Measurements from ENCODE around the gene APC.

DNA sequence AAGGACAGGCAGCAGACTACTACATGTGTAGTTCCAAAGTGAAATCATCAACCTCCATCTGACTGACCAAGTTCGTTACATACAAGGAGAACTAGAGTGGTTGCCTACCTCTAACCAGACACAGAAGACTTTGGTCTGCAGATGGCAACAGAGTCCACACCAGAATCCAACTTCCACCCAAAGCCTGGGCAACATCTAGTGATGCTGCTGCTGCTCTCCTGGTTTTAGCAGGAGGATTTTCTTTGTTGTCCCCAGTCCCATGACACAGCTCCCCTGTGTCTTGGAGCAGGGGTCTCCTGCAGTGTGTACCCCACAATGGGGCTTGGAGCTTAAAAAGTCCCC, 46.4 kb upstream of the APC start:
- TF ChIP-seq OSR1 (CRISPR knock-in tag; IDR thresholded peaks at IDR 0.05), result no peak
- no peak for TF ChIP-seq TCF4 (CRISPR knock-in tag; IDR thresholded peaks at IDR 0.05; ENCODE audit: borderline replicate concordance)

Measured in SK-N-SH treated with all-trans-retinoic acid at 6 μM for 48 hours (cell line).